Measurements from ENCODE around the gene USP15. TPM values are rescaled to one million over a fixed set of nuclear protein-coding genes. Genes with fewer than 3 reads are reported as not detected.

The USP15 gene
- total and polyA plus RNA-seq, 9 donors, result 35.7 to 152 (median 61.0) TPM

GRCh38 chr12:62279961-62280360 lies 19.8 kb downstream of the USP15 start:
- H3K4me3 ChIP-seq, result no peak overlapping the region
- no peak for TF ChIP-seq CTCF (IDR thresholded peaks at IDR 0.05)
- TF ChIP-seq EP300 (IDR thresholded peaks at IDR 0.05), result no peak
- no peak for TF ChIP-seq POLR2A (IDR thresholded peaks at IDR 0.05)
- no peak overlapping the region for H3K27ac ChIP-seq
- no peaks in the 10 kb centered on the region for H3K9me3 ChIP-seq
- intact Hi-C loops (cut with DNase I), result no loop called here
- peaks cover 4% of the 10 kb centered on the region for H3K4me1 ChIP-seq (ENCODE audit: insufficient read depth)
- H3K27me3 ChIP-seq, result no peaks in the 10 kb centered on the region
- no peaks in the 10 kb centered on the region for H3K36me3 ChIP-seq
- no peak for DNase-seq

- peaks cover 4% of the 10 kb centered on the region for H3K4me1 ChIP-seq (ENCODE audit: insufficient read depth)
- H3K4me3 ChIP-seq, result no peak overlapping the region
- no peaks in the 10 kb centered on the region for H3K9me3 ChIP-seq
- no peak for DNase-seq
- no peaks in the 10 kb centered on the region for H3K36me3 ChIP-seq
- H3K27ac ChIP-seq, result no peak overlapping the region
- TF ChIP-seq EP300 (IDR thresholded peaks at IDR 0.05), result no peak
- no peak for TF ChIP-seq POLR2A (IDR thresholded peaks at IDR 0.05)
- no peak for TF ChIP-seq CTCF (IDR thresholded peaks at IDR 0.05)
- WGBS, 3 donors, result 74 to 82% (median 77%) methylated on average over 2 of the region's 2 CpGs
- intact Hi-C loops (cut with DNase I), result no loop called here
- H3K27me3 ChIP-seq, result no peaks in the 10 kb centered on the region
Measured at GRCh38 chr12:62282057-62282774, 22.0 kb downstream of the USP15 start.

GRCh38 chr12:62284749-62285148 lies 24.5 kb downstream of the USP15 start:
- Histone ChIP-seq H3K36me3 (no peaks in the 10 kb centered on the region), H3K4me3 (no peak overlapping the region), H3K4me1 (ENCODE audit: insufficient read depth) (peaks cover 4% of the 10 kb centered on the region), H3K27me3 (no peaks in the 10 kb centered on the region), H3K9me3 (no peaks in the 10 kb centered on the region), H3K27ac (no peak overlapping the region)
- no peak for DNase-seq
- intact Hi-C loops (cut with DNase I), result no loop called here
- TF ChIP-seq POLR2A (IDR thresholded peaks at IDR 0.05) (no peak), CTCF (IDR thresholded peaks at IDR 0.05) (no peak), EP300 (IDR thresholded peaks at IDR 0.05) (no peak)

- Histone ChIP-seq H3K9me3 (no peaks in the 10 kb centered on the region), H3K4me1 (ENCODE audit: insufficient read depth) (peaks cover 4% of the 10 kb centered on the region), H3K27ac (no peak overlapping the region), H3K36me3 (no peaks in the 10 kb centered on the region), H3K27me3 (no peaks in the 10 kb centered on the region), H3K4me3 (no peak overlapping the region)
- TF ChIP-seq EP300 (IDR thresholded peaks at IDR 0.05) (no peak), POLR2A (IDR thresholded peaks at IDR 0.05) (no peak), CTCF (IDR thresholded peaks at IDR 0.05) (no peak)
- DNase-seq, result no peak
- intact Hi-C loops (cut with DNase I), result no loop called here
- WGBS, 3 donors, result 99 to 100% (median 100%) methylated on average over 1 of the region's 1 CpG
Measured at GRCh38 chr12:62285284-62285683, 25.1 kb downstream of the USP15 start.
